Right forelimb (tissue), 1 donor: Measurements from ENCODE around the gene C5orf47.
"Not testable (repeated sequence)": the region's sequence is repeated elsewhere in the genome, so short reads cannot be mapped to it uniquely, and the experiment has no call there.

Experiments
- DNase-seq: peaks from one replicate; pipeline ENCODE4 v3.0.0-alpha.2; 2018

Gene C5orf47

GRCh38 chr5:173970878-173971650, 17.9 kb upstream of the C5orf47 start:
- DNase-seq = no peak

- no peak for DNase-seq
Measured at GRCh38 chr5:173971681-173972345, 17.2 kb upstream of the C5orf47 start.

DNA sequence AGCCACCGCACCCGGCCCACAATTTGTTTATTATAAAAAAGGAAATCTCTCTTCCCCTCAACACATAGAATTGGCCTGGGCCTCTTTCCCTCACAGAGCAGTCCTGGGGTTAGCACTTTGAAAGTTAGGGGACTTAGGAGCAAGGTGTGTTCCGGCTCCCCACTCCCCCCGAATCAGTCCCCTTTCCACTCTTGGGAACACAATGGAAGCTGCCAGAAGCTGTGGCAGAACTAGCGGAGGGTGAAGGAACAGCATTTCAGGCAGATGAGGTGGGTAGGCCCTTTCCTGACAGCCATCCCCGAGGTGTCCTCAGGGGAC, 16.4 kb upstream of the C5orf47 start:
- DNase-seq = no peak

DNA sequence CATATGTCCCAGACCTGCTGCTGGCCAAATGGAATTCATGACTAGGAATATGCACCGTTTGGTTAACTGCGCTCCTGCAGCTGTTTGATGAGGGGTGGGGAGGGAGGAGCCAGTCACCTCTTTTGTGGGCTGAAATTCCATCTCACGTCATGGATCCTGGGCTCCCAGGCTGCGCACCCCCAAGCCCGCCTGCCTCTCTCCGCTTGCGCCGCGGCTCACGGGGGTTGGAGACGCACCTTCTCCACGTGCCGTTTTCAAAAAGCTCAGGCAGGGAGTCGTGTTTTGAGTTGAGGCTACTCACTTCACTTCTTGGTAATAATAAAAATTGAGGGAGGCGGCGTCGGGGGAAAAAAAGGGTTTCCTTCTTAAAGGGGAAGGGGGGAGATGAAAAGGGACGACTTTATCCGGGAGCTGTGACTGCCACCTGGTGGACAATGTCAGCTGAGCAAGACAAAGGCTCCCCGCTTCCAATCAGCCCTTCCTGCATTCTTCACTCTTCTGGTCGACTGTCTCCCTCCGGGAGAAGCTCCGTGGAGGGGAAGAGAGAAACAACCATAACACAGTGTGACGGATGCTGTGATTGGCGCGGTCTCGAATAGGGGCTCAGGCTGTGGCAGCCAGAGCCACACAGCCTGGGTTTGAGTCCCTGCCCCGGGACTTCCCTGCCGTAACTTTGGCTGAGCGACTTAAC, 15.9 kb upstream of the C5orf47 start:
- DNase-seq = peak; percentile 92

DNA sequence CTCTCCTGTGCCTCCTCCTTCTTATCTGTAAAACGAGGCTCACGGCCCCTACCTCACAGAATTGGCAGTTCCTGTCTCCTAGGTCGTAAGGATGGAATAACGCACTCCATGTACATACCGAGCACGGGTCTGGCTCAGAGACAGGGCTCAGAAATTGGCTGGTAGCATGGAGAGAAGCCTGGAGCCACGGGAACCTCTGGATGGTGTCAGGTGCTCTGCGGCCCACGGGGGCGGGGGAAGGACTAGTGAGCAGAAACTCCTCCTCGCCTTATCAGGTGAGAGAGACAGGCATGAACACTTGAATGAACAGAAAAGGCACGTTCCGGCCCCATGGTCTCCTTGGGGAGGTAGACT, 15.4 kb upstream of the C5orf47 start:
- DNase-seq = no peak

DNA sequence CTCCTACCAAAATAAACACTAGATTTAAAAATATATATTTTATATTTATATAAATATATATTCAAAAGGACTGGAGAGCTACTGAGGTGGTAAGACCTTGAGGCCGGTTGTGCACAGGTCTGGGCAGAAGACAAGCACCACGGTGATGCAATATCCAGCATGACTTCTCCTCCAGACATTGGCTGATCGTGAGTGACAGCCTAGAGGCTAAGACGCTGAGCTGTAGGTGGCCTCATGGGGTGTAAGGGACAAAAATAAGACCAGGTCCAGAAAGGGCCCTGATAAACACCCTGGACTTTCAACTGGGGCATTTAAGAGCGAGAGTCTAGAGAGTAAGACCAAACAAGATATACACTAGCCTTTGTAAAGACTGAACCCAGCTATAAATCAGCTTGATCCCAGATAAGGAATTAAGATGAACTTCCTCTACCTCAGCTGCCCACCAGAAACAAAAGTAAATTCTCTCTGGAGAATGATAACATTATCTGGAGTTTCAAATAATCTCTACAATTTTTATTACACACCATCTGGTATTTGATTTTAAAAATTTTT, 14.2 kb upstream of the C5orf47 start:
- DNase-seq = no peak

- no peak for DNase-seq
Measured at GRCh38 chr5:173981185-173981761, 7.7 kb upstream of the C5orf47 start.

GRCh38 chr5:173984218-173984617, 4.8 kb upstream of the C5orf47 start:
- no peak for DNase-seq

- no peak for DNase-seq
Measured at GRCh38 chr5:173989432-173990082, 587 bp downstream of the C5orf47 start.

GRCh38 chr5:173997331-173997730, 8.4 kb downstream of the C5orf47 start:
- no peak for DNase-seq

DNA sequence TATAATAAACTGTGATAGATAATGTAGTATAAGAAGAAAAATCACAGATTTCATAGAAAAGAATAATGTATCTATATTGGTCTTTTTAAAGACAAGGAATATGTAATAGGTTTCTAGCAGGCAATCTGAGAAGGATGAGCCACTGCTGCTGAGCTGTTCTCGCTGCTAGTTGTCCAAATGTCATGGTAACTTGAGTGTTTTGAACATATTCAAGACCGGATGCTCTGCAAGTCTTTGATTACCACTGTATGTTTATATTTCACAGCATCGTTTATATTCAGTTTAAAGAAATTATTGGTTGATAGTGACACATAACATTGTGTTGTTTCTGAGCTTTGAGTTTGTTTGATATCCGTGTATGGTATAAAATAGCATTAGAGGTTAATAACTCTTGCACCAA, 9.6 kb downstream of the C5orf47 start:
- no peak for DNase-seq

DNA sequence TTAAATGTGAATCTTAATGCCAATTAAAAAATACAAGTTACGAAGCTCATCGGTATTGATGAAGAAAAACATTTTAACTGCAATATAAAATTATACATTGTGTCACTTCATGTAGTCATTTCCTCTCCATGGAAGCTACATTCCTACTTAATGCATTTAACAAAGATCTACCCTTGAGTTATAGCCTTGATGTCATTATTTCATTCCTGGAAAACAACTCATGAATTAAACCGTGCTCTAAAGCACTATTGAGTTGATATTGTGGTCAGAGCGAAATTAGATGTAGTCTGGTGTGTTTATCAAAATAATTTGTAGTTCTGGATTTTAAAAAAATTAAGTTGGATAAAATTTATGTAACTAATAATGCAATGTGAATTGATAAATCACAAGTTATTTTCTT, 11.1 kb downstream of the C5orf47 start:
- DNase-seq = no peak

DNA sequence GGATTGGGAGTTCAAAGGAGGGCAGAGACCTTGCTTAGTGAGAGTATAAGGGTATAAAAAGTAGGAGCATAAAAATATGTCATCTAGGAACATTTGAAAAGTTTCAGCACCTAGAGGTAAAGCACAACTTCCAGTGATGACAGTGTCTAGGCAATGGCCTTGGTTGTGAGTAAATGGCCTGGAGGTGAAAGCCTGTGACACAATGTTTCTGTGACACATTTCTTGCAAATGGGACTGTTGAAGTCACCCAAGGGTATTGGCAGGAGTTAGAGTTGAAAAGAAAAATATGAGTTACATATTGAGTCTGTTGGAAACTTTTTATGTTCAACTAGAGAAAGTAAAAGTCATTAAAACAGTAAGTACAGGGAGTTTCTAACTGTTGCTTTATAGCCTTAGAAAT, 14.8 kb downstream of the C5orf47 start:
- DNase-seq = no peak

DNA sequence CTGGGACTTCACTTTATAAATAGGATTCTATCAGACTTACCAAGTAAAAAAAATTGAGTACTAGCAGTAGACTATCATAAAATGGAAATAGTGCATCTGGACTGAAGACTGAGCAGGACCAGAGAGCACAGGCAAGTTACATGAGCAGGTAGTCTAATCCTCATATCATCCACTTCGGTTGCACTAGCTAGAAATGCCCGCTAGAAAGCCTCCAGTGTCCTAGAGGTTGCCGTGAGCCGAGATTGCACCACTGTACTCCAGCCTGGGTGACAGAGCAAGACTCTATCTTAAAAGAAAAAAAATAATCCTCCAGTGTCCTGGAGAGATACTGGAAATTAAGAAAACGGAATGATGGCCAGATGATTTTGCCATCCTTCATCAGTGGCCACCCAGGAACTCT, 20.0 kb downstream of the C5orf47 start:
- DNase-seq = no peak

DNA sequence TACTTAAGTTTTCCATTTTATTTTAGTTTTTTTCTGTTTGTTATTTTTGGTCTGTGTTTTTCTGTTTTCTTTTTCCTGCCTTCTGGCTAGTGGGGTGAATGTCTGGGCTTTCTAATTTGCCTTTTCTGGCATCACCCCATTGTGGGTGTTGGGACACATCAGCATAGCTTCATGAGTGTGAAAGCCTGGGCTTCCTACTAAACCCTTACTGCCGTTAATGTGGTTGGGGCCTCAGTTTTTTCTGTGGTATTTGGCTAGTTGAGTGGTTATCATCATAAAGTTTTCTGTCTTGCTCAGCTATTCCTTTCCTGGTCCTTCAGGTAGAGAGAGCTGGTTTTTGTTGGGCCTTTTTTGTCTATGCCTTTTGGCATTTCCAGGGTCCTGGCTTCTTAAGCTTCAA, 21.4 kb downstream of the C5orf47 start:
- DNase-seq = no peak

- DNase-seq = no peak
Measured at GRCh38 chr5:174011441-174011840, 22.5 kb downstream of the C5orf47 start.

GRCh38 chr5:174020069-174020927, 31.3 kb downstream of the C5orf47 start:
- not testable (repeated sequence) for DNase-seq

- no peak for DNase-seq
Measured at GRCh38 chr5:174020928-174021304, 31.9 kb downstream of the C5orf47 start.

GRCh38 chr5:174022384-174023095, 33.6 kb downstream of the C5orf47 start:
- no peak for DNase-seq

DNA sequence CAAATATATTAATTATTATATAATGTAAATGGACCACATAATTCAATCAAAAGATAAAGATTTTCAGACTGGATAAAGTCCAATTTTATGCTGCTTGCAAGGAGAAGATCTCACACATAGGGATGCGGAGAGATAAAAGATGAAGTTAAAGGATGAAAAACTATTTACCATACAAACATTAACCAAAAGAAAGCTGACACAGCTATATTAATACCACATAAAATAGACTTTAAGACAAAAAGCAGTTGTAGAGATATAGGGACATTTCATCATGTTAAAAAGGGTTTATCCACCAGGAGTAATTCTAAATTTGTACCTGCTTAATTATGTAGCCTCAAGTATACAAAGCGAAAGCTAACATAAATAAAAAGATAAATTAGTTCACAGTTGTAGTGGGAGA, 41.3 kb downstream of the C5orf47 start:
- DNase-seq = no peak

DNA sequence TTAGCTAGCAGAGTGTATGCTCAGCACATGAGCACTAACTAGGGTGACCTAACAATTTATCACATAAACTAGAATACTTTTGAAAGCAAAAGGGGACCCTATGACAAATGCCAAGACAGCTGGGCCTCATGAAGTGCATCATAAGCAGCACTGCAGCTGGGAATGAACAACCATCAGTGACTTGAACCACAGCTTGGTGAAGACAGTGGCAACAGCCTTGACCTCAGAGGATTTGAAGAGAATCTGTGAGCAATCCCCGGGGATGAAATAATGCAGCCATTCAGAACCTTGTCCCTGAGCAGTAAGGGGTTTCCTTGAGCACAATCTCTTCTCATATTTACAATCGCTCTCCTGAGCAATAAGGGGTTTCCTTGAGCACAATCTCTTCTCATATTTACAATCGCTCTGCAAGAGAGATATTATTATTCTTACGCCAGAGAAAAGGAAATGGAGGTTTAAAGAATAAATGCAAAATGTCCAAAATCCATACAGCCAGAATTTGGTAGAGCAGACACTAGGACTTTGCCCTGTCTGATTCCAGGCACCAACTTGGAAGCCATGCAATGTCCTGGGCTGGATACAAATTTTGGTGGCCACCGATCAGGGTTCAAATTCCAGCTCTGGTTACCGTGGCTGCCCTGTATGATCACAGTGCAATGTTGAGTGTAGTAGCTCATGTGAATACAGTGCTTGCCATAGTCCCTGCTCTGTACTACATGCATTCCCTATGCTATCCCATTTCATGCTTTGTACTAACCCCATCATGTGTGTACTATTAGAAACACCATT, 55.7 kb downstream of the C5orf47 start:
- no peak for DNase-seq
